HL-60 (cell line): ENCODE measurements around the gene MACROD2.

Experiments
- GABPA ChIP-seq: IDR thresholded peaks from 2 replicates; pipeline ENCODE4 v1.6.1; 2012; ENCODE audit warnings: low read depth
- POLR2AphosphoS5 ChIP-seq: IDR thresholded peaks from 2 replicates; pipeline ENCODE4 v1.6.1; 2012; ENCODE audit warnings: low read depth
- SPI1 ChIP-seq: IDR thresholded peaks from 2 replicates; pipeline ENCODE4 v1.6.1; 2012; ENCODE audit warnings: low read depth, mild to moderate bottlenecking, borderline replicate concordance
- TF ChIP-seq, protein P1 (sequence below): IDR thresholded peaks from 2 replicates; pipeline ENCODE4 v1.6.1; 2012; ENCODE audit warnings: low read depth; ENCODE audit not compliant: insufficient replicate concordance
- TF ChIP-seq, protein P2 (sequence below): IDR thresholded peaks from one replicate; pipeline ENCODE4 v1.5.1; 2011; ENCODE audit warnings: low read length, control low read depth, inconsistent platforms; ENCODE audit not compliant: insufficient read depth

DNA sequence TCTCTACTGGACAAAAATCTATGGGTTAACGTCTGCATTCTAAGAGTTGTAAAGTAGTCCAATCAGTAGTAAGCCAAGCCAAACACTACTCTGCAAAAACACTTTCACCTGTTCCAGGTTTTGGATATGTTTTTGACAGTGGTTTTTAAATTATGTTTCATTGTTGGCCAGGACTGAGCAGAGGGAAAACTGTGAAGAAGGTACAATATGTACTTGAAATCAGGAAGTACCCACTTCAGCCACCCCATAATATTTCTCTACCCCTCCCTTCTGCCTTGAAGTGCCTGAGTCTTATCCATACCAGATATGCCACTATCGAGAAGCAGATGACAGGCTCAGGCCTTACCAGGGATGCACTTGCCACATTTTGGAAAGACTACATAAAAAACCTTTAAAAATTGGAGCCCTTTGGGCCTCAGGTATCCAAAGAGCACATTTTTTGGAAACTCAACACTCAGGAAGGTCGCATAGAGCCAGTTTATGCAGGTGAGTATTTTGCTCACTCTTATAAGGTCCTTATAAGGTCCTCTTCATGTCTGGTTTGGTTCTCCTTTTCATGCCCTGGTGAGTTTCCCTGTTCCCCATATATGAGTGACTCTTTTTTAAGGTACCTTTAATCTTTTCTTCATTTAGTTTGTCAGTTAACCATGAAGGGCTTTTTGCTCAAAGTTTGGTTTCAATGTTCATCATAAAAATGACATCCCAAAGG is 1201.4 kb downstream of the MACROD2 start:
- TF ChIP-seq, protein P1, sequence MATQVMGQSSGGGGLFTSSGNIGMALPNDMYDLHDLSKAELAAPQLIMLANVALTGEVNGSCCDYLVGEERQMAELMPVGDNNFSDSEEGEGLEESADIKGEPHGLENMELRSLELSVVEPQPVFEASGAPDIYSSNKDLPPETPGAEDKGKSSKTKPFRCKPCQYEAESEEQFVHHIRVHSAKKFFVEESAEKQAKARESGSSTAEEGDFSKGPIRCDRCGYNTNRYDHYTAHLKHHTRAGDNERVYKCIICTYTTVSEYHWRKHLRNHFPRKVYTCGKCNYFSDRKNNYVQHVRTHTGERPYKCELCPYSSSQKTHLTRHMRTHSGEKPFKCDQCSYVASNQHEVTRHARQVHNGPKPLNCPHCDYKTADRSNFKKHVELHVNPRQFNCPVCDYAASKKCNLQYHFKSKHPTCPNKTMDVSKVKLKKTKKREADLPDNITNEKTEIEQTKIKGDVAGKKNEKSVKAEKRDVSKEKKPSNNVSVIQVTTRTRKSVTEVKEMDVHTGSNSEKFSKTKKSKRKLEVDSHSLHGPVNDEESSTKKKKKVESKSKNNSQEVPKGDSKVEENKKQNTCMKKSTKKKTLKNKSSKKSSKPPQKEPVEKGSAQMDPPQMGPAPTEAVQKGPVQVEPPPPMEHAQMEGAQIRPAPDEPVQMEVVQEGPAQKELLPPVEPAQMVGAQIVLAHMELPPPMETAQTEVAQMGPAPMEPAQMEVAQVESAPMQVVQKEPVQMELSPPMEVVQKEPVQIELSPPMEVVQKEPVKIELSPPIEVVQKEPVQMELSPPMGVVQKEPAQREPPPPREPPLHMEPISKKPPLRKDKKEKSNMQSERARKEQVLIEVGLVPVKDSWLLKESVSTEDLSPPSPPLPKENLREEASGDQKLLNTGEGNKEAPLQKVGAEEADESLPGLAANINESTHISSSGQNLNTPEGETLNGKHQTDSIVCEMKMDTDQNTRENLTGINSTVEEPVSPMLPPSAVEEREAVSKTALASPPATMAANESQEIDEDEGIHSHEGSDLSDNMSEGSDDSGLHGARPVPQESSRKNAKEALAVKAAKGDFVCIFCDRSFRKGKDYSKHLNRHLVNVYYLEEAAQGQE, result no peak
- TF ChIP-seq, protein P2, sequence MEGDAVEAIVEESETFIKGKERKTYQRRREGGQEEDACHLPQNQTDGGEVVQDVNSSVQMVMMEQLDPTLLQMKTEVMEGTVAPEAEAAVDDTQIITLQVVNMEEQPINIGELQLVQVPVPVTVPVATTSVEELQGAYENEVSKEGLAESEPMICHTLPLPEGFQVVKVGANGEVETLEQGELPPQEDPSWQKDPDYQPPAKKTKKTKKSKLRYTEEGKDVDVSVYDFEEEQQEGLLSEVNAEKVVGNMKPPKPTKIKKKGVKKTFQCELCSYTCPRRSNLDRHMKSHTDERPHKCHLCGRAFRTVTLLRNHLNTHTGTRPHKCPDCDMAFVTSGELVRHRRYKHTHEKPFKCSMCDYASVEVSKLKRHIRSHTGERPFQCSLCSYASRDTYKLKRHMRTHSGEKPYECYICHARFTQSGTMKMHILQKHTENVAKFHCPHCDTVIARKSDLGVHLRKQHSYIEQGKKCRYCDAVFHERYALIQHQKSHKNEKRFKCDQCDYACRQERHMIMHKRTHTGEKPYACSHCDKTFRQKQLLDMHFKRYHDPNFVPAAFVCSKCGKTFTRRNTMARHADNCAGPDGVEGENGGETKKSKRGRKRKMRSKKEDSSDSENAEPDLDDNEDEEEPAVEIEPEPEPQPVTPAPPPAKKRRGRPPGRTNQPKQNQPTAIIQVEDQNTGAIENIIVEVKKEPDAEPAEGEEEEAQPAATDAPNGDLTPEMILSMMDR, result no peak
- TF ChIP-seq POLR2AphosphoS5 (no peak), SPI1 (no peak), GABPA (no peak)
